Right hindlimb (tissue), 1 donor: Measurements from ENCODE around the gene ZNF516.

Experiments
- DNase-seq: peaks from one replicate; pipeline ENCODE4 v3.0.0-alpha.2; 2018

Gene ZNF516

GRCh38 chr18:76420898-76421684 is 74.0 kb downstream of the ZNF516 start:
- no peak for DNase-seq

DNA sequence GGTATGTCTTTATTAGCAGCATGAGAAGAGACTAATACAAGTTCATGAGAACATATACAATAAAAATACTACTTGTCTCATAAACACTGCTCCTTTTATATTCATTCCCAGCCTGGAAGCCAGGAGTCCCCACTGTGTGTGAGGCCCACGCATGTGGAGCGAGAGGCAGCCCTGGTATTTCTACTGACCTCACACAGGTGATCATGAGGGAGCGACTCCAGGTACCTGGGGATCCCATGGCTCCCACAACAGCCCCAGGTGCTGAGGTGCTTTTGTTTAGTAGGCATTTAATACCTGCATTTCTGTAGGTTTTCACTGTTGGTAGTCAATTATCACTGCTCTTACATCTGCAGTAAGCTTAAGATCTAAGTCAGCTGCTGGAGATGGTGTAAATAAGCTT is 75.2 kb downstream of the ZNF516 start:
- no peak for DNase-seq

GRCh38 chr18:76416911-76417310 is 78.1 kb downstream of the ZNF516 start:
- no peak for DNase-seq

DNA sequence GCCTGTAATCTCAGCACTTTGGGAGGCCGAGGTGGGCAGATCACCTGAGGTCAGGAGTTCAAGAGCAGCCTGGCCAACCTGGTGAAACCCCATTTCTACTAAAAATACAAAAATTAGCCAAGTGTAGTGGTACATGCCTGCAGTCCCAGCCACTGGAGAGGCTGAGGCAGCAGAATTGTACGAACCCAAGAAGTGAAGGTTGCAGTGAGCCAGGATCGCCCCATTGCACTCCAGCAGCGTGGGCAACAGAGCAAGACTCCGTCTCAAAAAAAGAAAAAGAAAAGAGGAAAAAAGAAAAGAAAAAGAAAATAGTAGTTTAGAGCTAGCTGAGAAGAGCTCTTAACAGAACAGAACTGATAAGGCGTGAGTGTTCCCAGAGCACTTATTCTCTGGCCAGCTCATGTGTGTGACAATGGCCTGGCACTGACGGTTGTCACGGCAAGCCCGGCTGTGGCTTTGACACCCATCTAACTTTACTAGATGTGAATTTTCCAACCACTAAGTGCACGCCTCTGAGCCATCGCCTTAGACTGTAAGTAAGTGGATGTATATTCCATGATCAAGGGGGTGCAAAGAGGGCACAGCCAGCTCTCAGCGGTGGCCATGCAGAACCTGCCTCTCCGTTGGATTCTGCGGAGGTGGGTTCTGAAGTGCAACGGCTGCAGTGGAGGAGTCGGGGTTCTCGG is 80.0 kb downstream of the ZNF516 start:
- no peak for DNase-seq

GRCh38 chr18:76412818-76413565 is 82.0 kb downstream of the ZNF516 start:
- no peak for DNase-seq

DNA sequence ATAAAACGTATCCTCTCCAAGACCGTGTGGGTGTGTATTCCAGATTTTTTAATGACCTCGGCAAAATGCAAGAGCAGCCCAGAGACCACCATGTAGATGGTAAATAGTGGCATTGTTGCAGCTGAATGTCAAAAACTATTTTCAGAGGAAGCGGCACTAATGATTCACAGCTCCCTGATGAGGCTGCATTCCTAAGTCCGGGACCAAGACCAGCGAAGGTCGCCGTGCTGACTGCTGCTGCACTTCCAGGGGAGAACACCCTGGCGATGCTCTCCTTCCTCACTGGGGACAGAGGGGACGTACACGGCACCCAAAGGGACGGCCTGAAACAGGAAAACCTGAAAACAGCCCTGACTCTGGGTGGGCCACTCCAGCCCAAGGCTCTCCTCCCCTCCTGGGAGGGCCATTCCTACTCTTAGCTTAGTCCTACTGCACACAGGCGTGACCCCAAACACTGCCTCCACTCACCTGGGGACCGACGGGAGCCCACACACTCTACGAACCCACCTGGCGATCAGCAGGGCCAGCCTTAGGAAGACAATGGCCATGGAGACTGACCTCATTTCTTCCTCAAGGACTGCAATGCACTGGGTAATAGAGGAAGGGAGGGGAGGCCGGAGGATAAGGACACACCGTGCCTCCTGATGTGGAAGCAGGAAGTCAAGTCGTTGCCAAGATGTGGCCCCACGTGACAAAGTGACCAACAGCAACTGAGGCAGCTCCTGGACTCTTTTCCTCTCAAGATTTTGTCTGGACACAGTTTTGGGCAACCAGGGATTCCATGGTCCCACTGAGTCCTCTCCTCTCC is 82.8 kb downstream of the ZNF516 start:
- DNase-seq: no peak

DNA sequence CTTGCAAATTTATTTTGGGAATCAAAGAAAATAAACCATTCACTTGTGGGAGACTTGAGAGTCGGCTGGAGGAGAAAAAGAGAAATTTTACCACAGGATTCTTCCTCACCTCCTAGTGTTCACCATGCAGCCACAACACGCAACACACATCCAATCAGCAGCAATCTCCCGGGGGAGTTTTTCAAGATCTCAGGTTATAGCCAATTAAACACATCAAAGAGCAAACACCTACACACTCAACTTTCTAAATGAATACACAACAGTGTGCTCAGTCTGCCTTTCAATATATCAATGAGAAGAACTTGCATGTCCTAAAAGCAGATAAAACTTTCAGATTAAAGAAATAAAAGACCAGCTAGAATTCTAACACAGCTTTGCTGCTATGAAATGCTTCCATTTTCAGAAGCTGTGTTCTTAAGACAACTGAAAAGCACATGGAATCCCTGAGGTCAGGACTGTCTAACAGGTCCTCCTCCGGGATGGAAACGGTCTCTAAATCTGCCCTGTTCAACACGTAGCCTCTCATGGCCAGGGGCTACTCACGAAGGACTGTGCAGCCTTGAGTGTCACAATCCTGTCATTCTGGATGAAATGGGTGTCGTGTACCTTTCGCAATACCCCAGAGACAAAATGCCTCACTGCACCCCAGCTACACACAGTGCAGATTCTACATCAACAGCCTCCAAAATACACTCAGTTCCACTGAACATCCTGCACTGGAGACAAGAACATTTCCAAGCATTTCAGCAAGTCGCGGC is 84.2 kb downstream of the ZNF516 start:
- no peak for DNase-seq

DNA sequence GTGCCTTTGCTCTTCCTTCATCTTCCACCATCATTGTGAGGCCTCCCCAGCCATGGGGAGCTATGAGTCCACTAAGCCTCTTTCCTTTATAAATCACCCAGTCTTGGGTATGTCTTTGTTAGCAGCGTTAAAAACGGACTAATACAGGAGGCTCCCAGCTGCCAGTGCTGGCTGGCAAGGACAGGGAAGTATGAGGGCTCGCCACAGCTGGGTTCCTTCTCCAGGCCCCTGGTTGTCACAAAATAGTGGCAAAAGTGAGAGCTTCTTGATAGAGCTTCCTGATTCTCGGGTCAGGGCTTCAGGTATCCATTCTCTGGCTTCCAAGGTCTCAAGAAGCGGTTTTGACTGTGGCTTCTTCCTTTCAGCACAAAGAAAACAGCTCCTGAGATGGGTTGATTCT is 85.0 kb downstream of the ZNF516 start:
- DNase-seq: no peak

- no peak for DNase-seq
These were observed 86.5 kb downstream of the ZNF516 start for GRCh38 chr18:76408480-76409067.

- DNase-seq: no peak
These were observed 87.4 kb downstream of the ZNF516 start for GRCh38 chr18:76407681-76408080.

DNA sequence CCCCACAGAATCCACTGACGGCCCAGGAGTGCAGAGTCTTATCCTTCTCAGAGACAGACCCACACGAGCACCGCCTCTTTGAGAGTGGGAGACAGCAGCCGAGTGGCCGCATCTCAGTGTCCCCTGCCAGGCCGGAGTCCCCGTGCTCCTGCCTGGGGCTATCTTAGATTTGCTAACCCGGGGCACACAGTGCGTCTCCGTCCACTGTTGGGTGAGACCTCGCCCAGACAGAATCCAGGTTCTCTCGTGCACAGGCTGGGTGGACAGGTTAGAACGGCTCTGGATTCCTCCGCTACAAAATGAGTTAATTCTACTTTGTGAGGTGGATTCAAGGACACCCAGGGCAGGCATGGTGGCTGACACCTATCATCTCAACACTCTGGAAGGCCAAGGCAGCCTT is 88.3 kb downstream of the ZNF516 start:
- DNase-seq: no peak

DNA sequence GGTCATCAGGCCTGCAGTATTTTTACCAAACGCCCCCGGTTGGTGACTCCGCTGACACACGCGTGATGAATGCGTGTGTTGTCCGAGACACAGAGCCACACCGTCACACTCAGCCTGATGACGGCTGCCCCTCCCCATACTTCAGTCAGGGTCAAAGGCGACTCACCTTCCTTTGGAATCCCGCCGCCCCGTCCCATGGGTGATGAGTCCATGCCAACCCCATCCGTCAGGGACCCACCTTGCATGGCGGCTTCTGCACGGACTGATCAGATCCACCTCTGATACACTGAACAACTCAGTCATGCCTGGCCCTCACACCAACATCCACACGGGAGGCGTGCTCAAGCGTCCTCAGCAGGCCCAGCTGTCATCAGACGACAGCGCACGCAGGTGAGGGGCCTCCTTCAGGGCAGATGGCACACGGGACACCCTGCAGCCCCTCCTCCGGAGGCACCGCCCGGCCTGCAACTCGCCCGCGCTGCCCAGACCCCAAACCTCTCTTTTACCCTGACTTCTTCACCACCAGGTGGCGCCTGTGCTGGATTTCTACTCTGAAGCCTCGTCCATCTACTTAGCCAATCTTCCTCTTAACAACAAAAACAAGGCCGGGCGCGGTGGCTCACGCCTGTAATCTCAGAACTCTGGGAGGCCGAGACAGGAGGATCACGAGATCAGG is 89.2 kb downstream of the ZNF516 start:
- DNase-seq: peak; percentile 58

DNA sequence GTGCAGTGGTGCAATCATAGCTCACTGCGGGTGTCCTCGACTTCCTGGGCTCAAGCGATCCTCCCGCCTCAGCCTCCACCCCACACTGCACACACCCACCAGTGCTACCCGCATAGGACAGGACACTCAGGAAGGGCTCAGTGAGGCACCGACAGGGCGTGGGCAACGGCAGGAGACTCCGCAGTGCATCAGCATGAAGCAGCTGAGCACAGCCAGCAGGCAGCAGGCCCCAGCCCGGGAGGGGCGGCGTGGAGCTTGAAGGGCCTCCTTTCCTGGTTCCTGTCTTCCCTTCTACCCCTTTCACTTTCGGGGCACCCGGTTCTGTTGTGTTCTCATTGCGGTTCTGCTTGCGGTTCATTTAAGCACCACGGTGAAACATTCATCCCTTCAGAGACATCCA is 89.8 kb downstream of the ZNF516 start:
- no peak for DNase-seq

DNA sequence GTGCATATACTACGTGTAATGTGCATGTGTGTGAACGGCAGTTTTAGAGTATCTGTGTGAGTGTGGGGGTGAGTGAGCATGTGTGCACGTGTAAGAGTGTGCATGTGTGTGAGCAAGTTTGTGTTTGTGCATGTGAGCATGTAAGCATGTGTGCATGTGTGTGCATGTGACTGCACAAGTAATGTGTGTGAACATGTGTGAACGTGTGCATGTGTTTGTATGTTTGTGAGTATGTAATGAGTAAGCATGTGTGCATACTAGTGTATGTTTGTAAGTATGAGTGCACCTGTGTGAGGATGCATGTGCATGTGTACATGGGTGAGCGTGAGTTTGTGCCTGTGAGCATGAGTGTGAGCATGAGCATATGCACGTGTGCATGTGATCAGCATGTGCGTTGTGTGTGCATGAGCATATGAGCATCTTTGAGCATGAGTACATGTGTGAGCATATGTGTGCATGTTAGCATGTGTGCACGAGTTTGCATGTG is 90.7 kb downstream of the ZNF516 start:
- DNase-seq: no peak

DNA sequence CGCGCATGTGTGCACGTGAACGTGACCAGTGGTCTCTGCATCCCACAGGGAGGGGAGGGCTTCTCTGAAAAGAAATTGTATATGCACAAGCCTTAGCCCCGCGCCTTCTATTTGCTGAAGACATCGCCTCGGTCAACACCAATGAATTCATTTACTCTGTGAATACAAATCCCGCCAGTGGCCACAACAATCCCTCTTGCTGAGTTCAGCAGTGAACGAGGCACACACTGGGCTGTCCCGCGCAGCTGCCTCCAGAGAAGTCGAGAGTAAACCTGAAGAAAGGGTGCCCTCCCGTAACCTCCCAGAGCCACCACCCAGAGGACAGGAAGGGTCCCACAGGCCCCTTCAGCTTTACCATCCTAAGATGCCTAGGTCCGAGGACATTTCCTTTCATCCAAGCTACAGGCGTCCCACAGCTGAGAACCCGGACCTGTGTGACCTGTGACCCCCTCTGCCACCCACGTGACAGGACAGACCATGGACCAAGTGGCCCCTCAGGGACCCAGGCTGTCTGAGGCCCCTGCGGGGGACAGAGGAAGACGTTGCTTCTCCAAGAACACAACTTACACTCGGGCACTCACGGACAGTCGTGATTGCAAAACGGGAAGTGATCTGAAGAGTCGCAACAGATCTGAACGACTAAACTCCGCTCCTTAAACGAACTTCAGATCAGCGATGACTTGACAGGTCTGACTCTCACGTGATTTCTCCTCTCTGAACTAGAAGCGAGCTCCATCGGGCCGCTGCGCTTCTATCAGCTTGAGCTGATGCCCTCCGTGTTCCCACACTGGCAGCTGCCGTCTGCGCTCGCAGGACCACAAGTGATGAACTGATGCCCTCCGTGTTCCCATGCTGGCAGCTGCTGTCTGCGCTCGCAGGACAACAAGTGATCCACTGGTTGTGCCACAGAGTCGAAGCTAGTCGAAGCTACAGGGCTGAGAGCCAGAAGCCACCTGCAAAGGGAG is 92.7 kb downstream of the ZNF516 start:
- no peak for DNase-seq

- peak; percentile 69 for DNase-seq
These were observed 93.5 kb downstream of the ZNF516 start for GRCh38 chr18:76401498-76401897.

DNA sequence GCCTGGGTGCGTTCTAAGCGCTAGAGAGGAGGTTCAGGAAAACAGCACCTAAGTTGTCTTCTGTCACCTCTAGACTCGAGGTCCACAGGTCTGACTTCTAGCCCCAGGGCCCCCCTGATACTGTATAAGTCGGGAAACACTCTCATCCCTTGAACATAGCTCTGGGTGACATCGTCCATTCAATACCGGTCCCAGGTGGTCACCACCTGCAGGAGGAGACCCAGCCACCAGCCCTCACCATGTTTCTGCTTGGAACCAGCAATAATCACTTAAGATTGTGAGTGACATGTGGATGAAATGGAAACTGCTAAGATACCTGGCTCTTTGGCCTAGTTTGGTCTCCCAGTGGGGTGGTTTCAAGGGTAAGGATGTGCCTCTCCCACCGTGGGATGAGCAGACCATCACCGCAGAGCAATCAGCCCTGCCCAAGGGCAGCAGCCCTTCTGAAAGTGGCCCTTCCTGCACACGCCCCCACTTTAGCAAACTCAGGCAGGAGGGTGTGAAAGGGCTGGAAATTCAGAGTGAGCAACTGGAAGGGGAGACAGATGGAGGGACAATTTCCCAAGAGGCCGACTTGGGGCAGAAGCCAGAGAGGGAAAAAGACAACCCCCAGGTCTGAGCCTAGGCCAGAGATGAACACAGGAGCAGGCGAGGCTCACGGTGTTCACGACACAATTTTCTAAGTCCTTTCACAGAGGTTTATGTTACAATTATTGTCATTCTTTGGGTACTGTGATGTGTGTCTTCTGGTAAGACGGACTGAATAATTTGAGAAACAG is 95.2 kb downstream of the ZNF516 start:
- no peak for DNase-seq

DNA sequence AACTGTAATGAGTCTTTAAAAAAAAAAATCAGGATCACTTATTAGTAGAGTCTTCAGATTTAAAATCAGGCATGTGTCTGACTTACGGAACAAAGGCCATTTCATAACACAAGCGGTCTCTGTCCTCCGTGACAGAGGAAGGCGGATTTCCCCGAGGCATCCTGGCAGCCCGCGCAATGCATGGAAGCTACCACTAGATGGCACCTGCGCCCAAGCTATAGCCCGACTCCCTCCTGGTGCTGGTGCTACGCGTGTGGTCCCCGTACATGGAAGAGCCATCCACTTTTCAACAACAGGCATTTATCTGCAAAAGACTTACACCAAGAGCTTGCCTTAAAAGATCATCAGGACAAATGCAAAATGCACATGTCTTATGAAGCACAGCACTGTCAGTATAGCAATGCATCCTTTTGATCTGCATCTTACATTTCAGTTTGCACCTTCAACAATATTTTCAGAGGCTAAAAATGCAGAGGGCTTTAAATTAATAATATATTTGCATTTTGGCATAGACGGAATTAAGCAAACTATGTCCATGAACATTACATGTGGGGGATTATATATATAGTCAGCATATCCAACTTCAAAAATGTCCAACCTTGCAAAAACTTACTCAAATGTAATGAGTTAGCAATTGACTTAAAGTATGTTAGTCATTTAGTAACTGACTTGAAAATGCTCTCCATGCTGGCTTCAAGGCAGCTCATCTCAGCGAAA is 96.0 kb downstream of the ZNF516 start:
- peak; percentile 84 for DNase-seq
